PC-9 (cell line): ENCODE results near the gene RABGGTB.

Experiments used
- CTCF ChIP-seq: fragments of 200-600 bp; sonication (generic); conservative IDR thresholded peaks from 2 replicates; pipeline ENCODE4 v1.6.1; 2017; ENCODE audit warnings: mixed run types, antibody characterized with exemption, mild to moderate bottlenecking, moderate library complexity
- EZH2 ChIP-seq: fragments of 200-600 bp; sonication (generic); IDR thresholded peaks from 2 replicates; pipeline ENCODE4 v1.8.0; 2017; ENCODE audit warnings: antibody characterized with exemption, low read depth

- TF ChIP-seq CTCF = no peak
- TF ChIP-seq EZH2 = no peak
Observed at GRCh38 chr1:75786901-75787493, 941 bp downstream of the RABGGTB start.
